ENCODE data around the gene DNAAF9. TPM values are rescaled to one million over a fixed set of nuclear protein-coding genes. Genes with fewer than 3 reads are reported as not detected.

DNAAF9 gene
- total and polyA plus RNA-seq, 7 experiments from 2014 or later = 0.71 to 8.8 (median 3.2) TPM

DNA sequence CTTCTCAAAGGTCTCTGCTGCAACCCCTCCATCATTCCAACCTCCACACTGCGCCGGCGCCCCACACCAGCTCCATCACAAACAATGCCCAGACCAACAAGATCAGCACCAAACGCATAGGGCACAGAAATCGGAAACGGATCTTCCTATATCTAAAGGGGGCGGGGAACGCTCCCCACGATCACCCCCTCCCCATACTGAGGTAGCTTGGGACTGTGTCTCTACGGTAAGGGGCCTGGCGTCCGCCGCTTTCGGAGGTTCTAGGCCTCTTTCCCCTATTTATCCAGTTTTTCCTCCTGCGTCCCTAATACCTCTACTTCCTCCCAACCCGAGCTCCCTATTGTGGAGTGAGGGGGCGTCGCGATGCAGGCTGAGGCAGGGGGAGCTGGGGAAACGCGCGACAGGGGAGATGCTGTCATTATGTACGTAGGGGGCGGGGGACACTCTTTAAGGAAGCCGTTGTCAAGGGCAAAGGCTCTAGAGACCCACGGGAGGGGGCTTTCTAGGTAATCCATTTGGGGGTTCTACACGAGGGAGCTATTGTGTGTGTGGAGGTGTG lies 909 bp downstream of the DNAAF9 start:
- peak in 7 of 9 donors; percentile 2 to 44 (median 14) for DNase-seq
- peaks cover 19 to 35% (median 29%) of the 10 kb centered on the region in 7 donors for H3K4me1 Mint-ChIP-seq
- Histone ChIP-seq H3K27ac (ENCODE audit: low read depth, low read length) (peak overlapping the region; percentile 74), H3K4me3 (ENCODE audit: low read length) (peak overlapping the region; percentile 69), H3K9me3 (ENCODE audit: control insufficient read depth in 2 of 3, low read length in 3 of 3) (no peaks in the 10 kb centered on the region), H3K4me1 (ENCODE audit: control insufficient read depth in 2 of 2, insufficient read depth in 2 of 2, low read length in 2 of 2) (no peaks in the 10 kb centered on the region), H3K36me3 (ENCODE audit: control insufficient read depth in 2 of 3, insufficient read depth in 3 of 3, low read length in 3 of 3) (no peaks in the 10 kb centered on the region), H3K27me3 (ENCODE audit: control insufficient read depth in 2 of 2, insufficient read depth in 2 of 2, low read length in 2 of 2) (no peaks in the 10 kb centered on the region)
- peak overlapping the region; percentile 60 to 91 (median 85) for H3K27ac Mint-ChIP-seq
- H3K27me3 Mint-ChIP-seq = peaks cover 0 to 29% (median 0%) of the 10 kb centered on the region in 5 donors
- ATAC-seq = no peak
- intact Hi-C loops (cut with micrococcal nuclease) = loop anchor here (5.0 to 10.0 kb wide), 5 partner anchors 184 to 1304 kb away; partner anchors contain the start of genes DDRGK1 (in 2 of the 2), FASTKD5 (in 1 of the 2), ITPA (in 1 of the 2) and STK35 (in 1 of the 2)
- ChIA-PET CTCF (no interaction called here), POLR2A (interaction anchor here (0.5 kb wide), 1 partner anchor 172 kb away, joined by 3 read pairs; no protein-coding TSS in a partner anchor)
- peaks cover 0 to 3% (median 0%) of the 10 kb centered on the region in 11 donors for H3K9me3 Mint-ChIP-seq
- H3K4me3 Mint-ChIP-seq = peak overlapping the region; percentile 87 to 98 (median 94)
- peaks cover 0 to 2% (median 0%) of the 10 kb centered on the region in 5 donors for H3K36me3 Mint-ChIP-seq

DNA sequence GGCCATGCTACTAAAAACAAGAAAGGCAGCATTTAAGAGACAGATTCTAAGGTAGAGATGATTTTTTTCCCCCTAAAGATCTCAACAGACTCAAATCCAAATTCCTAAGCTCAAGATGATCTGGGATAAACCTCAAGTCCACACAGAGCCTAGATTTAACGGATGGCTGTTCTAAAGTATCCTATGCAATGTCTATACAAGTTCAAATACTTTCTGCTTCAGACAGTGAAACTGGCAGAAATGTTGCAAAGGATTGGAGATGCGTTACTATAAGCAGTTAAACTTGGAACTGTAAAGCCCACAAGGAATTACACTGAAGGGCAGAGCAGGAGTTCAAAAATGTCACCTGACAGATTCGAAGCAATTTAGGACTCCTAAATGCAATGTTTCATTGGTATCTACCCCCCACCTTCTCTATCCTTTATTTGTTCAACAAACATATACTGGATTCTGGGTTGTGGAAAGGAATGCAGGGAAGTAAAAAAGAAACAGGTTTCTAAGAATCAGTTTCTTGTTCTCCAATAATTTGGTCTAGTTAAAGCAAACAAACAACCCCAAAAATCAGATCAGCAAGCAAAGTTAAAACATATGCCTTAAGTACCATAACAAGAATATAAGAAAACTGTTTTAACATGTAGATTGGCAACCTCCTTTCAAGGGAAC lies 1.6 kb downstream of the DNAAF9 start:
- CTCF ChIA-PET = no interaction called here
- intact Hi-C loops (cut with micrococcal nuclease) = loop anchor here (5.0 to 10.0 kb wide), 5 partner anchors 184 to 1304 kb away; partner anchors contain the start of genes DDRGK1 (in 2 of the 2), FASTKD5 (in 1 of the 2), ITPA (in 1 of the 2) and STK35 (in 1 of the 2)
- ATAC-seq = no peak
- H3K27me3 Mint-ChIP-seq = peaks cover 0 to 24% (median 0%) of the 10 kb centered on the region in 5 donors
- Histone ChIP-seq H3K27ac (ENCODE audit: low read depth, low read length) (peak overlapping the region; percentile 74), H3K4me1 (ENCODE audit: control insufficient read depth in 2 of 2, insufficient read depth in 2 of 2, low read length in 2 of 2) (no peaks in the 10 kb centered on the region), H3K9me3 (ENCODE audit: control insufficient read depth in 2 of 3, low read length in 3 of 3) (no peaks in the 10 kb centered on the region), H3K27me3 (ENCODE audit: control insufficient read depth in 2 of 2, insufficient read depth in 2 of 2, low read length in 2 of 2) (no peaks in the 10 kb centered on the region), H3K36me3 (ENCODE audit: control insufficient read depth in 2 of 3, insufficient read depth in 3 of 3, low read length in 3 of 3) (no peaks in the 10 kb centered on the region), H3K4me3 (ENCODE audit: low read length) (no peak overlapping the region)
- H3K4me1 Mint-ChIP-seq = peaks cover 19 to 35% (median 29%) of the 10 kb centered on the region in 7 donors
- DNase-seq = no peak
- H3K9me3 Mint-ChIP-seq = peaks cover 0 to 3% (median 0%) of the 10 kb centered on the region in 11 donors
- peak overlapping the region; percentile 56 to 98 (median 94) for H3K4me3 Mint-ChIP-seq
- POLR2A ChIA-PET = no interaction called here
- H3K27ac Mint-ChIP-seq = peak overlapping the region in 8 of 9 donors; percentile 60 to 90 (median 84)
- H3K36me3 Mint-ChIP-seq = peaks cover 0 to 1% (median 0%) of the 10 kb centered on the region in 5 donors

DNA sequence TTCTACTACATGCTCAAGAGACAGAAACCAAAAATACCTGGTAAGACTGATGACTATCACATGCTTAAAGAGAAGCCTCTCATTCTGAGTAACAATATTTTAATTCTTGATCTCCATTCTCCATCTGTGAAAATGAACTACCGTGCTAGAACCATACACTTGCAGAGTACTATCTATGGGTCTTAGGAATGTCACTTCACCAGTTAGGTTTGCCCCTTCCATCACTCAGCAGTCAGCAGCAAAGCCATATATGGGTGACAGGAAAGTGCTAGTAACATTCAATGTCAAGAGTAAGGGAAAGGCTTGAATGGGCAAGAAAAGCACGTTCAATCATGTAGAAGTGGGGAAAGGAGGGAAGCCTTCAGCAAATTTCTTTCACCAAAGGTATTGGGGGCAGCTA lies 2.3 kb downstream of the DNAAF9 start:
- peaks cover 19 to 35% (median 29%) of the 10 kb centered on the region in 7 donors for H3K4me1 Mint-ChIP-seq
- H3K4me3 Mint-ChIP-seq = peak overlapping the region in 6 of 10 donors; percentile 11 to 95 (median 38)
- H3K4me3 ChIP-seq (ENCODE audit: low read length) = no peak overlapping the region
- POLR2A ChIA-PET = no interaction called here
- CTCF ChIA-PET = no interaction called here
- intact Hi-C loops (cut with micrococcal nuclease) = loop anchor here (5.0 to 10.0 kb wide), 5 partner anchors 183 to 1303 kb away; partner anchors contain the start of genes DDRGK1 (in 2 of the 2), FASTKD5 (in 1 of the 2), ITPA (in 1 of the 2) and STK35 (in 1 of the 2)
- H3K9me3 ChIP-seq (ENCODE audit: control insufficient read depth in 2 of 3, low read length in 3 of 3) = no peaks in the 10 kb centered on the region
- H3K27ac ChIP-seq (ENCODE audit: low read depth, low read length) = no peak overlapping the region
- H3K27me3 ChIP-seq (ENCODE audit: control insufficient read depth in 2 of 2, insufficient read depth in 2 of 2, low read length in 2 of 2) = no peaks in the 10 kb centered on the region
- DNase-seq (no peak), ATAC-seq (no peak)
- H3K36me3 ChIP-seq (ENCODE audit: control insufficient read depth in 2 of 3, insufficient read depth in 3 of 3, low read length in 3 of 3) = no peaks in the 10 kb centered on the region
- peak overlapping the region in 7 of 9 donors; percentile 11 to 90 (median 57) for H3K27ac Mint-ChIP-seq
- no peaks in the 10 kb centered on the region for H3K4me1 ChIP-seq (ENCODE audit: control insufficient read depth in 2 of 2, insufficient read depth in 2 of 2, low read length in 2 of 2)
- H3K27me3 Mint-ChIP-seq = peaks cover 0 to 24% (median 0%) of the 10 kb centered on the region in 5 donors
- peaks cover 0 to 3% (median 0%) of the 10 kb centered on the region in 11 donors for H3K9me3 Mint-ChIP-seq
- no peaks in the 10 kb centered on the region for H3K36me3 Mint-ChIP-seq

DNA sequence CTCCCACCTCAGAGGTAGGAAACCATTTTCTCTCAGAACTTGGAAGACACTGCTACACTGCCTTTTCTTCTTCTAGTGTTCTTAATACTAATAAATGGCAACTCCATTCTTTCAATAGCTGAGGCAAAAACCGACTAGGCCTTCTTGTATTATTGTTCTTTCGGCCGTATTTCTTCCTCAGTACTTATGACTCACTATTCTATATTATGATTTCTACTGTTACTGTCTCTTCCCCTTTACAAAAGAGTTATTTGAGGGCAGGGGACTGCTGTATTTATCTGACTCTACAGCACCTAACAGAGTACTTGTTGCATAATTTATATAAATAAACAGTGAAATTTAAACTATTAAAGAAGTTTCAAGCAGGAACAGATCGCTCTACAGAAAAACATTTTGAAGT lies 3.1 kb downstream of the DNAAF9 start:
- Mint-ChIP-seq H3K36me3 (no peaks in the 10 kb centered on the region), H3K4me1 (peaks cover 19 to 35% (median 29%) of the 10 kb centered on the region in 7 donors), H3K9me3 (peaks cover 0 to 3% (median 0%) of the 10 kb centered on the region in 11 donors), H3K27me3 (peaks cover 0 to 24% (median 0%) of the 10 kb centered on the region in 5 donors), H3K27ac (no peak overlapping the region), H3K4me3 (no peak overlapping the region)
- Histone ChIP-seq H3K36me3 (ENCODE audit: control insufficient read depth in 2 of 3, insufficient read depth in 3 of 3, low read length in 3 of 3) (no peaks in the 10 kb centered on the region), H3K4me1 (ENCODE audit: control insufficient read depth in 2 of 2, insufficient read depth in 2 of 2, low read length in 2 of 2) (no peaks in the 10 kb centered on the region), H3K27me3 (ENCODE audit: control insufficient read depth in 2 of 2, insufficient read depth in 2 of 2, low read length in 2 of 2) (no peaks in the 10 kb centered on the region), H3K9me3 (ENCODE audit: control insufficient read depth in 2 of 3, low read length in 3 of 3) (no peaks in the 10 kb centered on the region), H3K27ac (ENCODE audit: low read depth, low read length) (no peak overlapping the region), H3K4me3 (ENCODE audit: low read length) (no peak overlapping the region)
- POLR2A ChIA-PET = no interaction called here
- CTCF ChIA-PET = interaction anchor here (0.6 kb wide), 1 partner anchor 10 kb away, joined by 7 read pairs; no protein-coding TSS in a partner anchor
- DNase-seq (no peak), ATAC-seq (no peak)
- intact Hi-C loops (cut with micrococcal nuclease) = loop anchor here in 1 of 2 donors (10.0 kb wide), 1 partner anchor 200 kb away; the partner anchor contains the start of genes DDRGK1 and ITPA

DNA sequence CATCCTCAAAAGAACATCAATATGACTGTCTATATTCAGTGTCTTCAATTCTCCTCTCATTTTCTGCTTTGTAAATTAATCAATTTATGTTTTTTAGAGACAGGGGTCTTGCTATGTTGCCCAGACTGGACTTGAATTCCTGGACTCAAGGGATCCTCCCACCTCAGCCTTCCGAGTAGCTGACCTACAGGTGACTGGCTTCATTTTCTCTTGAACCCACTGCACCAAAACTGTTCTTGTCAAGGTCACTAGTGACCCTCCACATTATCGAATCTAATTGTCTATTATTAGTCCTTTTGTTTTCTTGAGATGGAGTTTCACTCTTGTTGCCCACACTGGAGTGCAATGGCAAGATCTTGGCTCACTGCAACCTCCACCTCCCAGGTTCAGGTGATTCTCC lies 3.7 kb downstream of the DNAAF9 start:
- ChIA-PET CTCF (no interaction called here), POLR2A (interaction anchor here (0.6 to 0.8 kb wide), 2 partner anchors 9 to 63 kb away, joined by 3 to 4 read pairs; no protein-coding TSS in a partner anchor)
- Mint-ChIP-seq H3K4me3 (no peak overlapping the region), H3K4me1 (peaks cover 18 to 32% (median 28%) of the 10 kb centered on the region in 7 donors), H3K36me3 (no peaks in the 10 kb centered on the region), H3K27me3 (peaks cover 0 to 24% (median 0%) of the 10 kb centered on the region in 5 donors), H3K9me3 (peaks cover 0 to 3% (median 0%) of the 10 kb centered on the region in 11 donors), H3K27ac (no peak overlapping the region)
- intact Hi-C loops (cut with micrococcal nuclease) = loop anchor here in 1 of 2 donors (10.0 kb wide), 1 partner anchor 199 kb away; the partner anchor contains the start of genes DDRGK1 and ITPA
- Histone ChIP-seq H3K27ac (ENCODE audit: low read depth, low read length) (no peak overlapping the region), H3K36me3 (ENCODE audit: control insufficient read depth in 2 of 3, insufficient read depth in 3 of 3, low read length in 3 of 3) (no peaks in the 10 kb centered on the region), H3K27me3 (ENCODE audit: control insufficient read depth in 2 of 2, insufficient read depth in 2 of 2, low read length in 2 of 2) (no peaks in the 10 kb centered on the region), H3K4me3 (ENCODE audit: low read length) (no peak overlapping the region), H3K4me1 (ENCODE audit: control insufficient read depth in 2 of 2, insufficient read depth in 2 of 2, low read length in 2 of 2) (no peaks in the 10 kb centered on the region), H3K9me3 (ENCODE audit: control insufficient read depth in 2 of 3, low read length in 3 of 3) (no peaks in the 10 kb centered on the region)
- ATAC-seq (no peak), DNase-seq (no peak)

DNA sequence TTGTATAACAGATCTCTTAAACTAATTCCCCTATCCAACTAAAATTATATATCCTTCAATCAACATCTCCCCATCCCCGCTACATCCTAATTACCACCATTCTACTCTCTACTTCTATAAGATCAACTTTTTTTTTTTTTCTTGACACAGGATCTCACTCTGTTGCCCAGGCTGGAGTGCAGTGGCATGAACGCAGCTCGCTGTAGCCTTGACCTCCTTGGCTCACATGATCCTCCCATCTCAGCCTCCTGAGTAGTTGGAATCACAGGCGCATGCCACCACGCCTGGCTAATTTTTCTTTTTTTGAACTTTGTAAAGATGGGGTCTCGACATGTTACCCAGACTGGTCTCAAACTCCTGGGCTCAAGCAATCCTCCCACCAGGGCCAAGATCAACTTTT lies 5.0 kb downstream of the DNAAF9 start:
- Mint-ChIP-seq H3K4me1 (peaks cover 11 to 23% (median 20%) of the 10 kb centered on the region in 7 donors), H3K27ac (no peak overlapping the region), H3K27me3 (peaks cover 0 to 24% (median 0%) of the 10 kb centered on the region in 5 donors), H3K36me3 (no peaks in the 10 kb centered on the region), H3K9me3 (peaks cover 0 to 1% (median 0%) of the 10 kb centered on the region in 11 donors), H3K4me3 (no peak overlapping the region)
- Histone ChIP-seq H3K4me1 (ENCODE audit: control insufficient read depth in 2 of 2, insufficient read depth in 2 of 2, low read length in 2 of 2) (no peaks in the 10 kb centered on the region), H3K9me3 (ENCODE audit: control insufficient read depth in 2 of 3, low read length in 3 of 3) (no peaks in the 10 kb centered on the region), H3K36me3 (ENCODE audit: control insufficient read depth in 2 of 3, insufficient read depth in 3 of 3, low read length in 3 of 3) (no peaks in the 10 kb centered on the region), H3K4me3 (ENCODE audit: low read length) (no peak overlapping the region), H3K27ac (ENCODE audit: low read depth, low read length) (no peak overlapping the region), H3K27me3 (ENCODE audit: control insufficient read depth in 2 of 2, insufficient read depth in 2 of 2, low read length in 2 of 2) (no peaks in the 10 kb centered on the region)
- no peak for DNase-seq
- CTCF ChIA-PET = no interaction called here
- intact Hi-C loops (cut with micrococcal nuclease) = loop anchor here in 1 of 2 donors (10.0 kb wide), 1 partner anchor 198 kb away; the partner anchor contains the start of genes DDRGK1 and ITPA
- POLR2A ChIA-PET = no interaction called here
- no peak for ATAC-seq

Measured in naive thymus-derived CD4-positive, alpha-beta T cell (primary cell).